ENCODE results near the gene RHOD. TPM values are rescaled to one million over a fixed set of nuclear protein-coding genes. Genes with fewer than 3 reads are reported as not detected.

Gene RHOD
- total RNA-seq, 1 experiment from 2014 or later = 190 TPM

GRCh38 chr11:67043572-67044349 lies 12.9 kb upstream of the RHOD start:
- ChIA-PET CTCF (interaction anchor here (0.6 to 1.3 kb wide), 3 partner anchors 11 to 68 kb away, joined by 3 read pairs; no protein-coding TSS in a partner anchor), POLR2A (interaction anchor here (0.7 to 0.9 kb wide), 4 partner anchors 12 to 103 kb away, joined by 3 to 4 read pairs (median 3); no protein-coding TSS in a partner anchor)
- Mint-ChIP-seq H3K27me3 (ENCODE audit: insufficient read depth, unreplicated experiment) (peaks cover 14% of the 10 kb centered on the region), H3K27ac (ENCODE audit: low read depth, unreplicated experiment) (no peak overlapping the region), H3K4me3 (ENCODE audit: unreplicated experiment) (no peak overlapping the region), H3K36me3 (ENCODE audit: insufficient read depth, unreplicated experiment) (peaks cover 9% of the 10 kb centered on the region), H3K9me3 (ENCODE audit: unreplicated experiment) (no peaks in the 10 kb centered on the region), H3K4me1 (ENCODE audit: insufficient read depth, unreplicated experiment) (peaks cover 5% of the 10 kb centered on the region)
- TF ChIP-seq CTCF (IDR thresholded peaks at IDR 0.05; ENCODE audit: unreplicated experiment) = no peak
- intact Hi-C loops (cut with micrococcal nuclease) = loop anchor here (2.0 kb wide), 1 partner anchor 87 kb away; no protein-coding TSS in a partner anchor
- DNase-seq (ENCODE audit: unreplicated experiment) = no peak
- BruUV-seq (replicated peaks) = no TSS peak

GRCh38 chr11:67044496-67044895 lies 12.2 kb upstream of the RHOD start:
- DNase-seq (ENCODE audit: unreplicated experiment) = no peak
- ChIA-PET CTCF (interaction anchor here (0.6 to 1.3 kb wide), 4 partner anchors 10 to 123 kb away, joined by 3 read pairs; no protein-coding TSS in a partner anchor), POLR2A (interaction anchor here (0.9 to 1.2 kb wide), 2 partner anchors 10 to 13 kb away, joined by 4 to 5 read pairs; no protein-coding TSS in a partner anchor)

GRCh38 chr11:67045314-67045713 lies 11.3 kb upstream of the RHOD start:
- TF ChIP-seq CTCF (IDR thresholded peaks at IDR 0.05; ENCODE audit: unreplicated experiment) = no peak
- DNase-seq (ENCODE audit: unreplicated experiment) = peak; percentile 92
- peaks cover 5% of the 10 kb centered on the region for H3K4me1 Mint-ChIP-seq (ENCODE audit: insufficient read depth, unreplicated experiment)
- intact Hi-C loops (cut with micrococcal nuclease) = loop anchor here (2.0 kb wide), 1 partner anchor 89 kb away; no protein-coding TSS in a partner anchor
- peaks cover 9% of the 10 kb centered on the region for H3K36me3 Mint-ChIP-seq (ENCODE audit: insufficient read depth, unreplicated experiment)
- H3K4me3 Mint-ChIP-seq (ENCODE audit: unreplicated experiment) = no peak overlapping the region
- no TSS peak for BruUV-seq (replicated peaks)
- H3K27me3 Mint-ChIP-seq (ENCODE audit: insufficient read depth, unreplicated experiment) = peaks cover 14% of the 10 kb centered on the region
- no peak overlapping the region for H3K27ac Mint-ChIP-seq (ENCODE audit: low read depth, unreplicated experiment)
- ChIA-PET POLR2A (interaction anchor here (0.6 to 1.2 kb wide), 3 partner anchors 9 to 12 kb away, joined by 3 to 5 read pairs (median 4); no protein-coding TSS in a partner anchor), CTCF (interaction anchor here (0.6 to 1.3 kb wide), 2 partner anchors 69 to 122 kb away, joined by 3 read pairs; no protein-coding TSS in a partner anchor)
- H3K9me3 Mint-ChIP-seq (ENCODE audit: unreplicated experiment) = no peaks in the 10 kb centered on the region

More at GRCh38 chr11:67044496-67044895, 12.2 kb upstream of the RHOD start:
- H3K9me3 Mint-ChIP-seq (ENCODE audit: unreplicated experiment) = no peaks in the 10 kb centered on the region
- no TSS peak for BruUV-seq (replicated peaks)
- H3K4me1 Mint-ChIP-seq (ENCODE audit: insufficient read depth, unreplicated experiment) = peaks cover 5% of the 10 kb centered on the region
- no peak overlapping the region for H3K4me3 Mint-ChIP-seq (ENCODE audit: unreplicated experiment)
- TF ChIP-seq CTCF (IDR thresholded peaks at IDR 0.05; ENCODE audit: unreplicated experiment) = no peak
- intact Hi-C loops (cut with micrococcal nuclease) = loop anchor here (2.0 kb wide), 1 partner anchor 88 kb away; no protein-coding TSS in a partner anchor
- H3K36me3 Mint-ChIP-seq (ENCODE audit: insufficient read depth, unreplicated experiment) = peaks cover 9% of the 10 kb centered on the region
- peaks cover 14% of the 10 kb centered on the region for H3K27me3 Mint-ChIP-seq (ENCODE audit: insufficient read depth, unreplicated experiment)
- H3K27ac Mint-ChIP-seq (ENCODE audit: low read depth, unreplicated experiment) = no peak overlapping the region

GRCh38 chr11:67048515-67049130 lies 8.0 kb upstream of the RHOD start:
- Mint-ChIP-seq H3K27me3 (ENCODE audit: insufficient read depth, unreplicated experiment) (no peaks in the 10 kb centered on the region), H3K9me3 (ENCODE audit: unreplicated experiment) (no peaks in the 10 kb centered on the region), H3K4me3 (ENCODE audit: unreplicated experiment) (no peak overlapping the region), H3K27ac (ENCODE audit: low read depth, unreplicated experiment) (no peak overlapping the region), H3K36me3 (ENCODE audit: insufficient read depth, unreplicated experiment) (no peaks in the 10 kb centered on the region), H3K4me1 (ENCODE audit: insufficient read depth, unreplicated experiment) (peaks cover 6% of the 10 kb centered on the region)
- no peak for TF ChIP-seq CTCF (IDR thresholded peaks at IDR 0.05; ENCODE audit: unreplicated experiment)
- ChIA-PET POLR2A (interaction anchor here (0.7 kb wide), 1 partner anchor 265 kb away, joined by 3 read pairs; no protein-coding TSS in a partner anchor), CTCF (interaction anchor here (0.8 kb wide), 1 partner anchor 24 kb away, joined by 4 read pairs; no protein-coding TSS in a partner anchor)
- no peak for DNase-seq (ENCODE audit: unreplicated experiment)
- intact Hi-C loops (cut with micrococcal nuclease) = no loop called here
- BruUV-seq (replicated peaks) = no TSS peak
